Stimulated activated CD4-positive, alpha-beta T cell treated with anti-CD3 and anti-CD28 coated beads, Interleukin-1b, Interleukin-23, amount 100 ng/mL, for 4 hours (primary cell): ENCODE data around the gene CELF1.
"Not testable (repeated sequence)": the region's sequence is repeated elsewhere in the genome, so short reads cannot be mapped to it uniquely, and the experiment has no call there.

Experiments
- DNase-seq, 2 donors: peaks; one replicate each; pipeline ENCODE4 v3.0.0-alpha.2; 2020; ENCODE audit warnings: low read depth in 2 of 2

CELF1 gene

GRCh38 chr11:47573321-47573720, 20.4 kb upstream of the CELF1 start:
- no peak for DNase-seq

GRCh38 chr11:47572715-47573255, 19.9 kb upstream of the CELF1 start:
- no peak for DNase-seq

- DNase-seq, result no peak
Measured at GRCh38 chr11:47571895-47572294, 19.0 kb upstream of the CELF1 start.

- no peak for DNase-seq
Measured at GRCh38 chr11:47571357-47571729, 18.4 kb upstream of the CELF1 start.

- DNase-seq, result no peak
Measured at GRCh38 chr11:47570651-47571356, 17.9 kb upstream of the CELF1 start.

GRCh38 chr11:47569646-47570045, 16.7 kb upstream of the CELF1 start:
- no peak for DNase-seq

- peak in 1 of 2 donors; percentile 7 for DNase-seq
Measured at GRCh38 chr11:47566149-47566698, 13.3 kb upstream of the CELF1 start.

GRCh38 chr11:47565340-47566148, 12.6 kb upstream of the CELF1 start, which contains the start of gene PTPMT1:
PTPMT1 (plus strand) TSS chr11:47565599; CDS start chr11:47565623, 24 bp downstream.
- DNase-seq, result peak in 1 of 2 donors; percentile 59

GRCh38 chr11:47564933-47565339, 12.0 kb upstream of the CELF1 start:
- no peak for DNase-seq

GRCh38 chr11:47564366-47564765, 11.4 kb upstream of the CELF1 start:
- DNase-seq, result not testable (repeated sequence)

GRCh38 chr11:47562393-47562792, 9.5 kb upstream of the CELF1 start:
- not testable (repeated sequence) for DNase-seq

- DNase-seq, result no peak
Measured at GRCh38 chr11:47560426-47560825, 7.5 kb upstream of the CELF1 start.

GRCh38 chr11:47558695-47559094, 5.8 kb upstream of the CELF1 start:
- no peak for DNase-seq

GRCh38 chr11:47557004-47557403, 4.1 kb upstream of the CELF1 start:
- DNase-seq, result not testable (repeated sequence)

GRCh38 chr11:47553406-47553743, 443 bp upstream of the CELF1 start:
- no peak for DNase-seq

- peak in 1 of 2 donors; percentile 22 for DNase-seq
Measured at GRCh38 chr11:47552056-47552565, 821 bp downstream of the CELF1 start.

- no peak for DNase-seq
Measured at GRCh38 chr11:47551086-47551485, 1.8 kb downstream of the CELF1 start.

GRCh38 chr11:47550288-47551047, 2.5 kb downstream of the CELF1 start:
- DNase-seq, result no peak

- DNase-seq, result not testable (repeated sequence)
Measured at GRCh38 chr11:47546274-47546673, 6.7 kb downstream of the CELF1 start.

GRCh38 chr11:47545298-47545697, 7.6 kb downstream of the CELF1 start:
- no peak for DNase-seq

- no peak for DNase-seq
Measured at GRCh38 chr11:47541070-47541469, 11.9 kb downstream of the CELF1 start.

- no peak for DNase-seq
Measured at GRCh38 chr11:47539681-47540039, 13.3 kb downstream of the CELF1 start.
